NCI-H2171 treated with DMSO at 0.1 percent for 48 hours (cell line): ENCODE measurements around the gene FBP1.

Source experiments
- DNase-seq: peaks from one replicate; lab custom pipeline; 2025; lab: John Stamatoyannopoulos, UW

Gene FBP1

GRCh38 chr9:94577036-94577435 lies 62.3 kb downstream of the FBP1 start:
- no peak for DNase-seq

- DNase-seq: no peak
Measured at GRCh38 chr9:94576131-94576530, 63.2 kb downstream of the FBP1 start.

GRCh38 chr9:94568972-94569712 lies 70.2 kb downstream of the FBP1 start:
- no peak for DNase-seq

- DNase-seq: no peak
Measured at GRCh38 chr9:94568250-94568889, 70.9 kb downstream of the FBP1 start.

- DNase-seq: no peak
Measured at GRCh38 chr9:94567271-94567670, 72.0 kb downstream of the FBP1 start.

- no peak for DNase-seq
Measured at GRCh38 chr9:94566550-94566949, 72.8 kb downstream of the FBP1 start.

- peak; percentile 51 for DNase-seq
Measured at GRCh38 chr9:94564279-94564678, 75.0 kb downstream of the FBP1 start.

GRCh38 chr9:94563548-94563947 lies 75.8 kb downstream of the FBP1 start:
- DNase-seq: no peak

- no peak for DNase-seq
Measured at GRCh38 chr9:94560237-94560636, 79.1 kb downstream of the FBP1 start.

GRCh38 chr9:94557376-94557775 lies 81.9 kb downstream of the FBP1 start:
- no peak for DNase-seq

GRCh38 chr9:94554439-94555331 lies 84.6 kb downstream of the FBP1 start, which contains the start of gene PCAT7:
Gene PCAT7 (plus strand): TSS chr9:94555083.
- DNase-seq: peak; percentile 83

GRCh38 chr9:94554078-94554438 lies 85.3 kb downstream of the FBP1 start:
- no peak for DNase-seq
